NCI-H146 treated with DMSO at 0.1 percent for 48 hours (cell line): ENCODE data around the gene HYAL2.

ENCODE experiments used
- DNase-seq: peaks from one replicate; lab custom pipeline; 2025; ENCODE audit not compliant: unreplicated experiment; lab: John Stamatoyannopoulos, UW

HYAL2 gene

DNA sequence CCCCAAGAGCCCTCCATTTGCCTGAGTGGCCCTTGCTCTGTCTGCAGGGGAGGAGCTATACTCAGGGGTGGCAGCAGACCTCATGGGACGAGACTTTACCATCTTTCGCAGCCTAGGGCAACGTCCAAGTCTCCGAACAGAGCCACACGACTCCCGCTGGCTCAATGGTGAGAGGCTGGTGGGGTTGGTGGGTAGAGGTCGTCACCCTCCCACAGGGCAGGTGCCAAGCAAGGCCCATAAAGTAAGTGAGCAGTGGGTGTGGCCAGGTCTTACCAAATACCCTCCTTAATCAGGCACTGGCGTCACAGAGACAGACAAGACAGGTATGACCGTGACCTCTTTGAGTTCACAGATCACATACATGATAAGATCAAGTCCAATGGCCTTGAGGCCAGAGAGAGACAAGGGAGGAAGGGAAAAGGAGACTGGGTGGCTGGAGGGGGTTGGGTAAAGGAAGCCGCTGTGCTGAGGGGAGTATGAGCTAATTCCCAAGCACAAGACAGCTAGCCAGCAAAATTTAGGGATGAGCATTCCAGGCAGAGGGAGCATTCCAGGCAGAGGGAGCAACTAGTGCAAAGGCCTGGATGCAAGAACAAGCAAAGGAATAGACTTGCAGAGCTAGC lies 51.1 kb downstream of the HYAL2 start:
- no peak for DNase-seq

DNA sequence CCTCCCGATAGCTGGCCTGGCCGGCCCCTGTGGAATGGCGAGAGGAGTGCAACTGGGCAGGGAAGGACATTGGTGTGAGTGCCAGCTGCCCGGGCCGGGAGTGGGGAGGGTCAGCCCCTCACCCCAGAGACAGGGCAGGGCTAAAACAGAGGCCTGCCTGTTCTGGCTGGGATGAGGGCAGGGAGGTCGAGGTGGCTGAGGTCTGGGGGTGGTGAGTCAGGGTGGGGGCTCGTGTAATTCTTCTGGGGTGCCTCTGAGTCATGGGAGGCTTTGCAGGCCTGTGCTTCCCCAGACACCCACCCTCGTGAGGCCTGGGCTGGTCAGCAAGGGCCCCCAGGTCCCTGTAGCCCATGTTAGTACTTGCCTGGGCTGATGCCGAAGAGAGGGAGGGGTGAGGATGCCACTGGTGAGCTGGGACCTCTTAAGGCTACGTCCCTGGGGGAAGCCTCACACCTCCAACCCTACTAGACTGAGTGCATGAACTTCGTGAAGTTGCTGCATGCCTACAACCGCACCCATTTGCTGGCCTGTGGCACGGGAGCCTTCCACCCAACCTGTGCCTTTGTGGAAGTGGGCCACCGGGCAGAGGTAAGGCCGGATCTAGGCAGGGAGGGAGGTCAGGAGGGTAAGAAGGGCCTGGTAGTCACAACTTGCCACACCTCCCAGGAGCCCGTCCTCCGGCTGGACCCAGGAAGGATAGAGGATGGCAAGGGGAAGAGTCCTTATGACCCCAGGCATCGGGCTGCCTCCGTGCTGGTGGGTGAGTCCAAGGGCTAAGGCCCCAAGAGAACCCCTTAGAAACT lies 51.9 kb downstream of the HYAL2 start:
- DNase-seq, result no peak

DNA sequence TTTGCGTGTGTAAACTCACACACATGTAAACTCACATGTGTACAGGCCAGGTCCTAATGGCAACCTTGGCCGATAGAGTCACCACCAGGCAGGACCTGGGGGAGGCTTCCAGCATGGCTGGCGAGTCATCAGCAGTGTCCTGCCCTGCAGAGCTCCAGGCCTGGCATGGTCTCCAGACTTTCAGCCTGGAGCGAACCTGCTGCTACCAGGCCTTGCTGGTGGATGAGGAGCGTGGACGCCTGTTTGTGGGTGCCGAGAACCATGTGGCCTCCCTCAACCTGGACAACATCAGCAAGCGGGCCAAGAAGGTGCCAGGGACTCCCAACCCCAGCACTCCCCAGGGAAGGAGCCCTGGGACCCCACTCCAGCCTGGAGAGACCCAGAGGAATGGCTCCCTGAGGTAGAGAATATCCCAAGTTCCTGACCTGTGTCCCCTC lies 52.5 kb downstream of the HYAL2 start:
- no peak for DNase-seq

DNA sequence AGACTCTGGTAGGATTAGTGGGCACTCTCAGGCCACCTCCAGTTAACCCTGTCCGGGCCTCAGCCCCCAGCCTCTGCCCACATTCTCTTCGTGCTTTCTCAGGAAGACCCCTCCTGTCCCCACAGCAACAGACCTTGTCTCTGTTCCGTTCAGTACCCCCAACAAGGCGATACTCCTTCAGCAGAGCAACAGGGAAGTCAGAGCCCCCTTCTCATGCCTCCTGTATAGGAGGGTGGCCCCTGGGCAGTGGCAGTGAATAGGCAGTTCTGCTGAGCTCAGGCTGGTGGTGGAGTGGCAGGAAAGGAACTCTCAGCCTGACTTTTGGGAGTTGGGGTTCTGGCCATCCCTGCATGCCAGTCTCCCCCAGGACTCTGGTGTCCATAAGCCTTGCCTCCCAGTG lies 53.1 kb downstream of the HYAL2 start:
- DNase-seq, result no peak

DNA sequence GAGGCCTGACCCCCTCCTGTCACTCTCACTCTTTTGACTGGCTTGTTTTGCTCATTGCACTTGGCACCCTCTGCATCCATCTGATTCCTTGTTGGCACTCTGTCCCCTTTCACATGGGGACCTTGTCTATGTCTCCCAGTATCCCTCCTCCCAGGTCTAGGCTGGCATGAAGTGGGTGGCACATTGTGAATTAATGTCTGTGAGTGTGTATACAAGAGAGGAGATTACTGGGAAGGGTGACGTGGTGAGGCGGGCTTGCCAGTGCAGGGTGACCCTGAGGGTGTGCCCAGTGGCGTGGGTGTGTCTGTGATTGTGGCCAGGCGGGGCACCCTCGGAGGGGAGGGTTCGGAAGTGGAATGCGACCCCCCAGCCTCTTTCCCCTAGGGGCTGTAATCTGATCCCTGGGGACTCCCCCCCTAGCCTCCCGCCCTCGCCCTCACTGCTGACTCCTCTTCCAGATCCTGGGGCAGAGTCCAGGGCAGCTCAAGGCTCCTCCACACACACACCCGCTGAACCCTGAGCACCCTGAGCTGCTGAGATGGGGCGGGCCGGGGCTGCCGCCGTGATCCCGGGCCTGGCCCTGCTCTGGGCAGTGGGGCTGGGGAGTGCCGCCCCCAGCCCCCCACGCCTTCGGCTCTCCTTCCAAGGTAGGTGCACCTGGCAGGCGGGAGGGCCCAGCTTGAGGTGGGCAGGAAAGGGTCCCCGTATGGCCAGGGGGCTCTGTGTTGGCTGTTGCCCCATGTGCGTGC lies 53.7 kb downstream of the HYAL2 start, which contains the start of gene SEMA3B:
SEMA3B (plus strand) TSS at position 445 of the 749 bp plus-strand sequence; CDS start at position 539, 94 bp downstream.
- no peak for DNase-seq

DNA sequence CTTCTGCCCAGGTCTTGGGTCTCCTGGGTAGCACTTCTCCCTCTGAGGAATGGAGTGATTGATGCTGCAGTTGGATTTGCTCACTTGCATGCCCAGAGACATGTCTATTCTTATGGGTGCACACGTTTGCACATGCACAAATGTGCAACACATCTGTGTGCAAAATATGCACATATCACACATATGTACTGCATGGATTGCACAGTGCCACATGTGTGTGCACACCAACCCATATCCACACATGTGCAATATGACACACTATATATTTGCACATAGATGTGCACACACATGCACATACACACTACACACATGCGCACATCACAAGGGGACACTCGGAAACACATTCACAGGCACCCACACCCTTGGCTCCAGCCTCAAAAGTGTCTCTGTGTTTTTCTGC lies 54.3 kb downstream of the HYAL2 start:
- DNase-seq, result no peak
